Trophoblast cell (in vitro differentiated cells and primary cell): ENCODE data around the gene COL25A1.

Experiments
- DNase-seq, 2 donors: peaks; one replicate each; pipeline ENCODE4 v3.0.0-alpha.2; 2016
- H2AFZ ChIP-seq: 2 replicates; pipeline ENCODE4 v1.6.1; 2013; ENCODE audit warnings: low read length, moderate library complexity, mild to moderate bottlenecking; ENCODE audit not compliant: insufficient read depth, poor library complexity
- H2AK5ac ChIP-seq: 2 replicates; pipeline ENCODE4 v1.6.1; 2013; ENCODE audit warnings: mild to moderate bottlenecking, low read length
- H2BK120ac ChIP-seq: 2 replicates; pipeline ENCODE4 v1.6.1; 2013; ENCODE audit warnings: low read length, mild to moderate bottlenecking, moderate library complexity; ENCODE audit not compliant: insufficient read depth, poor library complexity
- H2BK12ac ChIP-seq: 2 replicates; pipeline ENCODE4 v1.6.1; 2013; ENCODE audit warnings: mild to moderate bottlenecking, low read length, moderate library complexity
- H2BK5ac ChIP-seq: 2 replicates; pipeline ENCODE4 v1.6.1; 2013; ENCODE audit warnings: low read length, low read depth, moderate library complexity, mild to moderate bottlenecking; ENCODE audit not compliant: poor library complexity
- H3K14ac ChIP-seq: 2 replicates; pipeline ENCODE4 v1.6.1; 2013; ENCODE audit warnings: mild to moderate bottlenecking, low read length
- H3K18ac ChIP-seq: 2 replicates; pipeline ENCODE4 v1.6.1; 2013; ENCODE audit warnings: mild to moderate bottlenecking, low read length
- H3K23ac ChIP-seq: 2 replicates; pipeline ENCODE4 v1.6.1; 2013; ENCODE audit warnings: low read length
- H3K27ac ChIP-seq: 2 replicates; pipeline ENCODE4 v1.5.1; 2013; ENCODE audit warnings: low read depth, mild to moderate bottlenecking, inconsistent platforms, low read length, moderate library complexity
- H3K27me3 ChIP-seq: 2 replicates; pipeline ENCODE4 v1.6.1; 2013; ENCODE audit warnings: inconsistent platforms, mild to moderate bottlenecking, low read length, moderate library complexity; ENCODE audit not compliant: insufficient read depth
- H3K36me3 ChIP-seq, 2 experiments: 1 replicate in 1 of 2; 2 replicates in 1 of 2; pipeline ENCODE4 v1.6.1; 2013; ENCODE audit warnings: low read length in 2 of 2, mild to moderate bottlenecking in 2 of 2, moderate library complexity in 1 of 2; ENCODE audit not compliant: insufficient read depth in 2 of 2, control insufficient read depth in 1 of 2
- H3K4ac ChIP-seq: 2 replicates; pipeline ENCODE4 v1.6.1; 2013; ENCODE audit warnings: low read depth, mild to moderate bottlenecking, low read length, moderate library complexity
- H3K4me1 ChIP-seq, 2 experiments: 1 replicate in 1 of 2; 2 replicates in 1 of 2; pipeline ENCODE4 v1.6.1; 2013; ENCODE audit warnings: low read length in 2 of 2, mild to moderate bottlenecking in 2 of 2, moderate library complexity in 1 of 2; ENCODE audit not compliant: insufficient read depth in 2 of 2, control insufficient read depth in 1 of 2
- H3K4me2 ChIP-seq: 2 replicates; pipeline ENCODE4 v1.6.1; 2013; ENCODE audit warnings: inconsistent platforms, mild to moderate bottlenecking, low read length, moderate library complexity
- H3K4me3 ChIP-seq: 2 replicates; pipeline ENCODE4 v1.5.1; 2013; ENCODE audit warnings: mild to moderate bottlenecking, low read depth, low read length, inconsistent platforms
- H3K79me1 ChIP-seq: one replicate; pipeline ENCODE4 v1.6.1; 2013; ENCODE audit warnings: low read length
- H3K79me2 ChIP-seq: 2 replicates; pipeline ENCODE4 v1.6.1; 2013; ENCODE audit warnings: low read length, mild to moderate bottlenecking; ENCODE audit not compliant: control insufficient read depth, insufficient read depth, poor library complexity
- H3K9ac ChIP-seq: 2 replicates; pipeline ENCODE4 v1.6.1; 2013; ENCODE audit warnings: mild to moderate bottlenecking, low read length
- H3K9me3 ChIP-seq: 2 replicates; pipeline ENCODE4 v1.6.1; 2013; ENCODE audit warnings: low read depth, mild to moderate bottlenecking, control low read depth, inconsistent platforms, low read length; ENCODE audit not compliant: insufficient read depth
- H4K12ac ChIP-seq: 2 replicates; pipeline ENCODE4 v1.6.1; 2013; ENCODE audit warnings: low read depth, mild to moderate bottlenecking, low read length, moderate library complexity
- H4K8ac ChIP-seq: 2 replicates; pipeline ENCODE4 v1.6.1; 2013; ENCODE audit warnings: low read depth, mild to moderate bottlenecking, low read length, moderate library complexity
- H4K91ac ChIP-seq: one replicate; pipeline ENCODE4 v1.6.1; 2013; ENCODE audit warnings: low read depth, mild to moderate bottlenecking, low read length, moderate library complexity
- WGBS: extraction: QIAGEN DNeasy Blood & Tissue Kit; methylation state at CpG from one replicate; pipeline ENCODE4 v1.1.7; 2013; ENCODE audit warnings: missing lambda C conversion rate; ENCODE audit not compliant: insufficient read length, insufficient coverage; ENCODE audit errors: extremely low coverage; 5-methylcytosine and 5-hydroxymethylcytosine counted together

COL25A1 gene

DNA sequence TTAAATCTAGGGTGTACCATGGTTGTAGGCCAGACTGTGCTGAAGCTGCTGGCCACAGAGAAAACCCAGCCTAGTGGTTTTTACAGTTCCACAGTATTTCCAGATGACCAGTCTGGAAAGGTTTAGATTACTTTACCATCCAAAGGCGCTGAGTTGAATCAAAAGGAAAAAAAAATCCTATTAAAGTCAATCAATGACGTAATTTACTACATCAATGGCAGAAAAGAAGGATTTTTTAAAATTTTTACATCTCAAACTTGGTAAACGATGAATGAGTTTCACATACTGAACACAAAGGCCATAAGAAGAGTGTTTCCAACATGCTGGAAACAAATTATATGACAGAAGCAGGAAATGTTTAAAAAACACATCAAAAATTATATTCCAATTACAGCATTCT, 409.0 kb downstream of the COL25A1 start:
- DNase-seq = no peak
- H4K91ac ChIP-seq = no peak overlapping the region
- peak overlapping the region; percentile 34 for H2BK12ac ChIP-seq
- H3K4me1 ChIP-seq = peaks cover 2 to 3% of the 10 kb centered on the region in 2 experiments
- H3K36me3 ChIP-seq = no peaks in the 10 kb centered on the region
- no peak overlapping the region for H2AK5ac ChIP-seq
- H3K4me2 ChIP-seq = no peak overlapping the region
- H3K18ac ChIP-seq = no peak overlapping the region
- no peak overlapping the region for H3K9ac ChIP-seq
- no peak overlapping the region for H3K14ac ChIP-seq
- WGBS = no CpG with 5 or more reads among the region's 3 CpGs
- no peak overlapping the region for H3K4me3 ChIP-seq
- H4K8ac ChIP-seq = no peak overlapping the region
- H3K4ac ChIP-seq = no peak overlapping the region
- H2BK5ac ChIP-seq = no peak overlapping the region
- no peaks in the 10 kb centered on the region for H3K27me3 ChIP-seq
- no peak overlapping the region for H2BK120ac ChIP-seq
- H3K27ac ChIP-seq = no peak overlapping the region
- peaks cover 4% of the 10 kb centered on the region for H3K79me1 ChIP-seq
- no peak overlapping the region for H2AFZ ChIP-seq
- no peak overlapping the region for H4K12ac ChIP-seq
- H3K23ac ChIP-seq = no peak overlapping the region
- no peaks in the 10 kb centered on the region for H3K79me2 ChIP-seq
- H3K9me3 ChIP-seq = no peaks in the 10 kb centered on the region

DNA sequence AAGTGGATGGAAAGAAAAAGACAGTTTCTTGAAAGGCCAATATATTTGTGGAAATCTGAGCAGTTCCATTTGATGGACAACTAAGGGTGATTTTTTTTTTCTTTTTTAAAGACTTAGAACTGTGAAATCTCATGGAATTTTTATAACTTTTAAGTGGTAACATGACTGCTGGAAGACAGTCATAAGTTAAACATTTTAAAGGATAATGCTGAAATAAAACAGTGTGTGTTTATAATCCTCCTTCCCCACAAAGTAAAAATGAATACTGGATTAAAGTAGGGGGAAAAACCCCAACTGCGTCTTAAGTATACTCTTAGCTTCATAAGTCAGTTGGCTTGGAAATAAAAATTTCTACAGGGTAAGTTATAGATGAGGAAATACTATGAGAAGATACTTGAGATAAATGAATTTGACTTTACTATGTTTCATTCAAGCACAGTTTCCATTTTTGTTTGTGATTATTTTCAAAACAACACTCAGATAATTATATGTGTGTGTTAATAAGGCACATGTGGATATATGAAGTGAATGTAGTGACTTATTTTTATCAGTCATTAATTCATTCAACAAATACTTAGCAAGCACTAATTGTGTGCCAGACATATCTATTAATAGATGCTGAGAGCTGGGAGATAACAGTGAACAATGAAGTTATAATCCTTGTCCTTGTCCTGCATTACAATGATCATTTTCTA, 410.4 kb downstream of the COL25A1 start:
- H3K4me3 ChIP-seq = no peak overlapping the region
- H2AFZ ChIP-seq = no peak overlapping the region
- H3K36me3 ChIP-seq = no peaks in the 10 kb centered on the region
- H4K12ac ChIP-seq = no peak overlapping the region
- H4K91ac ChIP-seq = no peak overlapping the region
- no peak overlapping the region for H2BK120ac ChIP-seq
- no peaks in the 10 kb centered on the region for H3K9me3 ChIP-seq
- DNase-seq = no peak
- no CpG with 5 or more reads among the region's 1 CpG for WGBS
- H3K79me2 ChIP-seq = no peaks in the 10 kb centered on the region
- no peaks in the 10 kb centered on the region for H3K27me3 ChIP-seq
- no peak overlapping the region for H3K14ac ChIP-seq
- H3K79me1 ChIP-seq = peaks cover 4% of the 10 kb centered on the region
- H2AK5ac ChIP-seq = no peak overlapping the region
- H3K4ac ChIP-seq = no peak overlapping the region
- H3K18ac ChIP-seq = no peak overlapping the region
- peaks cover 2 to 3% of the 10 kb centered on the region in 2 experiments for H3K4me1 ChIP-seq
- H3K9ac ChIP-seq = no peak overlapping the region
- H2BK5ac ChIP-seq = no peak overlapping the region
- H4K8ac ChIP-seq = no peak overlapping the region
- no peak overlapping the region for H3K4me2 ChIP-seq
- no peak overlapping the region for H2BK12ac ChIP-seq
- H3K27ac ChIP-seq = no peak overlapping the region
- no peak overlapping the region for H3K23ac ChIP-seq

DNA sequence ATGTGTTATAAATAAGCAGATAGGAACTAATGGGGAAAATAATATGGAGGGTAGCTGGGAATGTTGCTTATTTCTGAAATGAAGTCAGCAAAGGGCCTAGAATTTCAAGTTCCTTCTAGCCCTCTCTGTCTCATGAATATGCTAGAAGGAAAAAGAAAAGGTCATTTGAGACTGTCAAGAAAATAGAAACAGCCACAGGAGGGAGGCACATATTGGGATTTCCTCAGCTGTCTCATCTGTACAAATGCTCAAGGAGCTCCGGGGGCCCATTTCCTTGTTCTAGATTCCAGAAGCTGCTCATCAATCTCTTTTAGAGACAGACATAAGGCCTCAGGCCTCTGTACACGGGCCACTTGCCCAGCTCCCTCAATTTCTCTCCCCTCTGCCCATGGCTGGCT, 412.0 kb downstream of the COL25A1 start:
- H3K27me3 ChIP-seq = no peaks in the 10 kb centered on the region
- H2AK5ac ChIP-seq = no peak overlapping the region
- no peak overlapping the region for H3K4me2 ChIP-seq
- no peak overlapping the region for H4K91ac ChIP-seq
- no CpG with 5 or more reads among the region's 2 CpGs for WGBS
- no peaks in the 10 kb centered on the region for H3K79me2 ChIP-seq
- no peak overlapping the region for H4K8ac ChIP-seq
- H3K14ac ChIP-seq = no peak overlapping the region
- no peak overlapping the region for H2BK120ac ChIP-seq
- H3K4ac ChIP-seq = no peak overlapping the region
- H3K18ac ChIP-seq = no peak overlapping the region
- H2AFZ ChIP-seq = no peak overlapping the region
- no peaks in the 10 kb centered on the region for H3K9me3 ChIP-seq
- no peak overlapping the region for H2BK5ac ChIP-seq
- H3K27ac ChIP-seq = no peak overlapping the region
- H4K12ac ChIP-seq = no peak overlapping the region
- peaks cover 0 to 3% of the 10 kb centered on the region in 2 experiments for H3K4me1 ChIP-seq
- no peak overlapping the region for H3K9ac ChIP-seq
- H3K23ac ChIP-seq = no peak overlapping the region
- H2BK12ac ChIP-seq = peak overlapping the region; percentile 36
- DNase-seq = no peak
- H3K79me1 ChIP-seq = peaks cover 2% of the 10 kb centered on the region
- H3K4me3 ChIP-seq = no peak overlapping the region
- H3K36me3 ChIP-seq = no peaks in the 10 kb centered on the region

DNA sequence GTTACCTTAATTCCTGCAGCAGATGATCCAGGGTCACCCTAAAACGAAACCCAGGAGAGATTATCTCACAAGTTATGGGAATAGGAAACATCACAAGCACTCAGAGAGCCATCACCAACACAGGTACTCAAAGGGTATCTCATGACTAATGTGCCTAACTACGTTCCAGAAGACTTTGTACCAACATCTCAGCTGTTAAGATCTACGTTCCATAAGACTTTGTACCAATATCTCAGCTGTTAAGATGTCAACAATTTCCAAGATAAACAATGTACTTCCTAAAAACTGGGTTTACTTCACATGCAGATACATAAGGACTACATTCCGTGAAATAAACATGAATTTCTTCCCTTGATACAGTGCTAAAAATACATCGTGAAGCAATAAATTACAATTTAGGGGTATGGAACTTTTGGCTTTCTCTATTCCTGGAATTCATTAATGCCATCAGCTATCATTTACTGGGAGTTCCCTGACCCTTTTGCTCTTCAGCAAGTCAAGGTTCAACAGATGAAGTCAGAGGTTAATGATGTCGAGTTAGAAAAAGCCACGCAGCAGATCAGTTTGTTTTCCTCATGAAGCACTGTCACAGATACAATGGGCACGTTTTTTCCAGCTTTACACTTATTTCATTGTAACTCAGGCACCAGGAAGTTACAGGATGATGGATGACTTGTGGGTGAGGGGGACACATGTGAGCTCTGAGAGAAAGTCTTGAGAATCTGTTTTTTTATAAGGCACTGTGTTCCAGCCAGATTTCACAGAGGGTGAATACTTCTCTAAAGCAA, 412.6 kb downstream of the COL25A1 start:
- H3K4ac ChIP-seq = no peak overlapping the region
- no peak overlapping the region for H2AK5ac ChIP-seq
- H2BK12ac ChIP-seq = no peak overlapping the region
- peaks cover 0 to 3% of the 10 kb centered on the region in 2 experiments for H3K4me1 ChIP-seq
- WGBS = no CpG with 5 or more reads among the region's 8 CpGs
- H3K27ac ChIP-seq = no peak overlapping the region
- no peak overlapping the region for H3K9ac ChIP-seq
- no peaks in the 10 kb centered on the region for H3K27me3 ChIP-seq
- no peak overlapping the region for H4K8ac ChIP-seq
- peak in 1 of 2 donors; percentile 61 for DNase-seq
- H3K9me3 ChIP-seq = no peaks in the 10 kb centered on the region
- no peaks in the 10 kb centered on the region for H3K36me3 ChIP-seq
- no peak overlapping the region for H3K18ac ChIP-seq
- no peak overlapping the region for H3K14ac ChIP-seq
- no peak overlapping the region for H3K4me2 ChIP-seq
- no peak overlapping the region for H3K23ac ChIP-seq
- H2BK5ac ChIP-seq = no peak overlapping the region
- H3K79me1 ChIP-seq = peaks cover 2% of the 10 kb centered on the region
- H2BK120ac ChIP-seq = no peak overlapping the region
- no peak overlapping the region for H2AFZ ChIP-seq
- H3K4me3 ChIP-seq = no peak overlapping the region
- H3K79me2 ChIP-seq = no peaks in the 10 kb centered on the region
- H4K12ac ChIP-seq = no peak overlapping the region
- H4K91ac ChIP-seq = no peak overlapping the region
